Fibroblast of mammary gland (primary cell): Measurements from ENCODE around the gene ELF2.
"Not testable (repeated sequence)": the region's sequence is repeated elsewhere in the genome, so short reads cannot be mapped to it uniquely, and the experiment has no call there.

ENCODE experiments used
- DNase-seq: peaks from one replicate; pipeline ENCODE4 v3.0.0-alpha.2; 2010; ENCODE audit warnings: low read depth
- H3K4me3 ChIP-seq: 2 replicates; pipeline ENCODE4 v1.5.1; 2011; ENCODE audit warnings: low read depth, mild to moderate bottlenecking, low read length, moderate library complexity; ENCODE audit not compliant: control insufficient read depth
- CTCF ChIP-seq: conservative IDR thresholded peaks from 2 replicates; pipeline ENCODE4 v1.5.1; 2011; ENCODE audit warnings: low read depth, low read length, inconsistent platforms; ENCODE audit not compliant: control insufficient read depth, insufficient read depth

Gene ELF2

GRCh38 chr4:139171876-139172691 is 4.9 kb downstream of the ELF2 start:
- peak overlapping the region; percentile 0 for H3K4me3 ChIP-seq
- no peak for TF ChIP-seq CTCF
- peak; percentile 69 for DNase-seq

GRCh38 chr4:139170932-139171331 is 6.1 kb downstream of the ELF2 start:
- no peak overlapping the region for H3K4me3 ChIP-seq
- TF ChIP-seq CTCF = no peak
- DNase-seq = no peak

GRCh38 chr4:139167774-139168444 is 9.1 kb downstream of the ELF2 start:
- DNase-seq = peak; percentile 80
- H3K4me3 ChIP-seq = no peak overlapping the region
- peak; percentile 64 for TF ChIP-seq CTCF

GRCh38 chr4:139164731-139165130 is 12.3 kb downstream of the ELF2 start:
- no peak for DNase-seq
- no peak overlapping the region for H3K4me3 ChIP-seq
- TF ChIP-seq CTCF = no peak

- H3K4me3 ChIP-seq = no peak overlapping the region
- no peak for DNase-seq
- TF ChIP-seq CTCF = no peak
Measured at GRCh38 chr4:139163806-139164206, 13.2 kb downstream of the ELF2 start.

- not testable (repeated sequence) for DNase-seq
Measured at GRCh38 chr4:139157977-139158376, 19.0 kb downstream of the ELF2 start.

GRCh38 chr4:139154952-139155557 is 22.0 kb downstream of the ELF2 start:
- no peak overlapping the region for H3K4me3 ChIP-seq
- no peak for DNase-seq
- TF ChIP-seq CTCF = no peak

More at GRCh38 chr4:139157977-139158376, 19.0 kb downstream of the ELF2 start:
- H3K4me3 ChIP-seq = not testable (repeated sequence)
